CD14-positive monocyte (primary cell): ENCODE measurements around the gene MAX. TPM values are rescaled to one million over a fixed set of nuclear protein-coding genes. Genes with fewer than 3 reads are reported as not detected.
A peak's percentile ranks its signal among the peaks of the same experiment; 100 is the strongest.
"Not testable (repeated sequence)": the region's sequence is repeated elsewhere in the genome, so short reads cannot be mapped to it uniquely, and the experiment has no call there.

Experiments used
- DNase-seq, 3 donors: peaks; one replicate each; pipeline ENCODE4 v3.0.0-alpha.2; 2011 to 2022
- H2AFZ ChIP-seq: 2 replicates; pipeline ENCODE4 v1.6.0; 2012; ENCODE audit warnings: mild to moderate bottlenecking, low read depth, low read length, inconsistent platforms; ENCODE audit not compliant: insufficient read depth, poor library complexity, severe bottlenecking
- H3K27ac ChIP-seq, 2 donors: 1 replicate in 1 of 2; 2 replicates in 1 of 2; pipeline ENCODE4 v1.5.1; 2012 to 2013; ENCODE audit warnings: low read length in 2 of 2, control low read depth in 1 of 2, inconsistent platforms in 1 of 2, low read depth in 1 of 2, mild to moderate bottlenecking in 1 of 2
- H3K27me3 ChIP-seq, 2 donors: one replicate each; pipeline versions ENCODE4 v1.6.0 to v1.6.1; 2011 to 2013; ENCODE audit warnings: low read length in 2 of 2; ENCODE audit not compliant: control insufficient read depth in 2 of 2, insufficient read depth in 2 of 2
- H3K36me3 ChIP-seq, 2 donors: replicated peaks in 1 of 2; 1 replicate in 1 of 2; 2 replicates in 1 of 2; pipeline versions ENCODE4 v1.5.1 to v1.6.1; 2012 to 2013; ENCODE audit warnings: low read length in 2 of 2, control low read depth in 1 of 2, inconsistent platforms in 1 of 2, mild to moderate bottlenecking in 1 of 2; ENCODE audit not compliant: insufficient read depth in 2 of 2, control insufficient read depth in 1 of 2
- H3K4me1 ChIP-seq, 2 donors: 1 replicate in 1 of 2; 2 replicates in 1 of 2; pipeline versions ENCODE4 v1.5.1 to v1.6.1; 2012 to 2013; ENCODE audit warnings: low read length in 2 of 2, control low read depth in 1 of 2, inconsistent platforms in 1 of 2, mild to moderate bottlenecking in 1 of 2, moderate library complexity in 1 of 2; ENCODE audit not compliant: insufficient read depth in 2 of 2, control insufficient read depth in 1 of 2
- H3K4me2 ChIP-seq: replicated peaks from 2 replicates; pipeline ENCODE3; 2012; ENCODE audit warnings: low read length, moderate library complexity, mild to moderate bottlenecking; ENCODE audit not compliant: poor library complexity, severe bottlenecking; ENCODE audit errors: extremely low read depth
- H3K4me3 ChIP-seq, 3 experiments: fragments of 200-600 bp in 1 of 3; sonication (generic) in 1 of 3; replicated peaks in 1 of 3; 1 replicate in 2 of 3; 2 replicates in 1 of 3; pipeline ENCODE4 v1.5.1; 2011 to 2013; ENCODE audit warnings: low read length in 3 of 3, mild to moderate bottlenecking in 3 of 3, control low read depth in 2 of 3, low read depth in 2 of 3, inconsistent platforms in 1 of 3, moderate library complexity in 1 of 3
- H3K79me2 ChIP-seq: 2 replicates; pipeline ENCODE4 v1.6.0; 2012; ENCODE audit warnings: mild to moderate bottlenecking, control low read depth, inconsistent platforms, low read length, moderate library complexity; ENCODE audit not compliant: insufficient read depth
- H3K9ac ChIP-seq: 2 replicates; pipeline ENCODE4 v1.6.0; 2017; ENCODE audit warnings: low read length, mild to moderate bottlenecking; ENCODE audit not compliant: insufficient read depth, poor library complexity, severe bottlenecking
- H3K9me3 ChIP-seq, 2 donors: replicated peaks in 1 of 2; 1 replicate in 1 of 2; 2 replicates in 1 of 2; pipeline versions ENCODE4 v1.5.1 to v1.6.1; 2012 to 2013; ENCODE audit warnings: low read length in 2 of 2, control low read depth in 1 of 2; ENCODE audit not compliant: control insufficient read depth in 1 of 2, insufficient read depth in 1 of 2
- H4K20me1 ChIP-seq: 2 replicates; pipeline ENCODE4 v1.6.0; 2012; ENCODE audit warnings: mild to moderate bottlenecking, low read length, control low read depth, moderate library complexity; ENCODE audit not compliant: insufficient read depth
- H3K27ac Mint-ChIP-seq, 7 donors: one replicate each; pipeline ENCODE4 v1.8.0; 2020; ENCODE audit warnings: mild to moderate bottlenecking in 7 of 7, mixed read lengths in 7 of 7, moderate library complexity in 6 of 7, inconsistent platforms in 2 of 7
- H3K27me3 Mint-ChIP-seq, 3 donors: one replicate each; pipeline ENCODE4 v1.8.0; 2021 to 2022; ENCODE audit warnings: low read depth in 3 of 3, mild to moderate bottlenecking in 3 of 3, mixed read lengths in 3 of 3, moderate library complexity in 3 of 3, inconsistent platforms in 1 of 3
- H3K36me3 Mint-ChIP-seq, 2 donors: one replicate each; pipeline ENCODE4 v1.8.0; 2020; ENCODE audit warnings: mixed read lengths in 2 of 2, inconsistent platforms in 1 of 2, mild to moderate bottlenecking in 1 of 2
- H3K4me1 Mint-ChIP-seq: one replicate; pipeline ENCODE4 v1.8.0; 2020; ENCODE audit warnings: mild to moderate bottlenecking, mixed read lengths
- H3K4me3 Mint-ChIP-seq, 2 donors: one replicate each; pipeline ENCODE4 v1.8.0; 2020; ENCODE audit warnings: mild to moderate bottlenecking in 2 of 2, mixed read lengths in 2 of 2, moderate library complexity in 1 of 2
- H3K9me3 Mint-ChIP-seq, 7 donors: one replicate each; pipeline ENCODE4 v1.8.0; 2020 to 2022; ENCODE audit warnings: mixed read lengths in 7 of 7, mild to moderate bottlenecking in 6 of 7, moderate library complexity in 6 of 7, inconsistent platforms in 2 of 7
- CTCF ChIP-seq: fragments of 200-600 bp; IDR thresholded peaks from one replicate; pipeline ENCODE4 v1.8.0; 2022; ENCODE audit warnings: antibody characterized with exemption, mild to moderate bottlenecking
- WGBS: methylation state at CpG from one replicate; pipeline ENCODE4 v1.1.5; 2013; ENCODE audit warnings: missing lambda C conversion rate; ENCODE audit not compliant: insufficient coverage; 5-methylcytosine and 5-hydroxymethylcytosine counted together
- intact Hi-C, 2 donors: fragments of 100-400 bp; cut with micrococcal nuclease; formaldehyde crosslinking; loops; one replicate each; pipeline versions ENCODE4 v1.15.0 to v1.15.1; 2023
- polyA plus RNA-seq, 3 donors: library from polyadenylated mRNA; depleted of rRNA in 1 of 3; unstranded in 2 of 3; stranded (reverse) in 1 of 3; fragments of 300-500 nt in 2 of 3; fragments of >200 nt in 1 of 3; fragmentation: Illumina TruSeq in 2 of 3; gene quantifications; 1 replicate in 2 of 3; 2 replicates in 1 of 3; pipeline ENCODE4 v1.2.3, GENCODE V29; 2012 to 2021

MAX gene
- polyA plus RNA-seq, 3 donors: 78.2 to 87.0 (median 81.5) TPM

- Mint-ChIP-seq H3K36me3 (peaks cover 87 to 92% of the 10 kb centered on the region in 2 donors), H3K27me3 (no peaks in the 10 kb centered on the region), H3K4me1 (peaks cover 25% of the 10 kb centered on the region), H3K4me3 (no peak overlapping the region), H3K27ac (no peak overlapping the region), H3K9me3 (peaks cover 0 to 9% (median 4%) of the 10 kb centered on the region in 7 donors)
- peaks cover 84 to 100% of the 10 kb centered on the region in 2 donors for H3K36me3 ChIP-seq
- no peak overlapping the region for H3K27ac ChIP-seq
- no peak for TF ChIP-seq CTCF
- peaks cover under 1 to 12% of the 10 kb centered on the region in 2 donors for H3K9me3 ChIP-seq
- no peaks in the 10 kb centered on the region for H3K27me3 ChIP-seq
- DNase-seq: no peak
- H3K4me3 ChIP-seq: no peak overlapping the region
- H2AFZ ChIP-seq: no peak overlapping the region
- H3K4me2 ChIP-seq: no peak overlapping the region
- H3K4me1 ChIP-seq: peaks cover 0 to 7% of the 10 kb centered on the region in 2 donors
- intact Hi-C loops: loop anchor here in 1 of 2 donors (10.0 kb wide), 1 partner anchor 708 kb away; the partner anchor contains the start of gene MTHFD1
- peaks cover 98% of the 10 kb centered on the region for H3K79me2 ChIP-seq
- WGBS: no CpG with 5 or more reads among the region's 2 CpGs
- H4K20me1 ChIP-seq: peaks cover 93% of the 10 kb centered on the region
- no peak overlapping the region for H3K9ac ChIP-seq
These were observed 10.0 kb downstream of the MAX start for GRCh38 chr14:65092349-65092748.

GRCh38 chr14:65087835-65088234, 14.5 kb downstream of the MAX start:
- peaks cover 87% of the 10 kb centered on the region for H4K20me1 ChIP-seq
- not testable (repeated sequence) for H3K4me1 ChIP-seq, H3K4me3 Mint-ChIP-seq

GRCh38 chr14:65086686-65087085, 15.6 kb downstream of the MAX start:
- H3K27me3 ChIP-seq, DNase-seq, H3K4me3 ChIP-seq, H3K4me2 ChIP-seq, H3K27me3 Mint-ChIP-seq, H3K4me3 Mint-ChIP-seq, H3K9ac ChIP-seq, intact Hi-C loops, H2AFZ ChIP-seq: not testable (repeated sequence)
- Mint-ChIP-seq H3K4me1 (peaks cover 34% of the 10 kb centered on the region), H3K9me3 (peaks cover 0 to 19% (median 13%) of the 10 kb centered on the region in 7 donors), H3K27ac (peak overlapping the region in 3 of 7 donors; percentile 3 to 68 (median 57)), H3K36me3 (peaks cover 89 to 95% of the 10 kb centered on the region in 2 donors)
- Histone ChIP-seq H3K4me1 (peaks cover 10 to 19% of the 10 kb centered on the region in 2 donors), H4K20me1 (peaks cover 86% of the 10 kb centered on the region), H3K79me2 (peaks cover 97% of the 10 kb centered on the region), H3K27ac (peak overlapping the region in 1 of 2 donors; percentile 26), H3K9me3 (peaks cover 9 to 19% of the 10 kb centered on the region in 2 donors), H3K36me3 (peaks cover 82 to 97% of the 10 kb centered on the region in 2 donors)
- WGBS: 100% methylated on average over 3 of the region's 4 CpGs

More at GRCh38 chr14:65087835-65088234, 14.5 kb downstream of the MAX start:
- peaks cover 0 to 19% (median 13%) of the 10 kb centered on the region in 7 donors for H3K9me3 Mint-ChIP-seq
- Histone ChIP-seq H3K36me3 (peaks cover 83 to 97% of the 10 kb centered on the region in 2 donors), H3K79me2 (peaks cover 97% of the 10 kb centered on the region), H3K9me3 (peaks cover 9 to 19% of the 10 kb centered on the region in 2 donors)
- H3K4me2 ChIP-seq, H3K27ac ChIP-seq, H2AFZ ChIP-seq, DNase-seq, H3K27me3 Mint-ChIP-seq, H3K27me3 ChIP-seq, intact Hi-C loops, H3K4me3 ChIP-seq, H3K9ac ChIP-seq: not testable (repeated sequence)
- 83% methylated on average over 3 of the region's 8 CpGs for WGBS
- peaks cover 88 to 93% of the 10 kb centered on the region in 2 donors for H3K36me3 Mint-ChIP-seq
- peaks cover 22% of the 10 kb centered on the region for H3K4me1 Mint-ChIP-seq
- peak overlapping the region in 2 of 7 donors; percentile 4 to 18 for H3K27ac Mint-ChIP-seq
